Stimulated activated naive B cell treated with anti-CD40 and anti-IgM and Interleukin-4, amounts not matched to agents 10 μg/mL and 1 μg/mL and 100 μg/mL, for 72 hours (primary cell): ENCODE data around the gene SNX24.
A peak's percentile ranks its signal among the peaks of the same experiment; 100 is the strongest.
"Not testable (repeated sequence)": the region's sequence is repeated elsewhere in the genome, so short reads cannot be mapped to it uniquely, and the experiment has no call there.

Experiments
- ATAC-seq, 2 donors: fragments of 150-1000 bp; cut with Tn5 transposase; replicated peaks; 2 replicates each; pipeline ENCODE4 v1.10.0; 2021; ENCODE audit warnings: moderate library complexity in 1 of 2
- DNase-seq: peaks from one replicate; pipeline ENCODE4 v3.0.0; 2021
- H3K27ac Mint-ChIP-seq: one replicate; pipeline ENCODE4 v1.8.0; 2022; ENCODE audit warnings: mild to moderate bottlenecking, mixed read lengths
- H3K27me3 Mint-ChIP-seq, 2 donors: one replicate each; pipeline ENCODE4 v1.8.0; 2022; ENCODE audit warnings: mixed read lengths in 2 of 2
- H3K36me3 Mint-ChIP-seq, 2 donors: one replicate each; pipeline ENCODE4 v1.8.0; 2022; ENCODE audit warnings: mixed read lengths in 2 of 2, mild to moderate bottlenecking in 1 of 2
- H3K4me1 Mint-ChIP-seq, 2 donors: one replicate each; pipeline ENCODE4 v1.8.0; 2022; ENCODE audit warnings: mixed read lengths in 2 of 2, mild to moderate bottlenecking in 1 of 2
- H3K4me3 Mint-ChIP-seq, 2 donors: one replicate each; pipeline ENCODE4 v1.8.0; 2022; ENCODE audit warnings: mild to moderate bottlenecking in 2 of 2, mixed read lengths in 2 of 2, moderate library complexity in 1 of 2
- H3K9me3 Mint-ChIP-seq, 2 donors: one replicate each; pipeline ENCODE4 v1.8.0; 2022; ENCODE audit warnings: mixed read lengths in 2 of 2, mild to moderate bottlenecking in 1 of 2

The SNX24 gene

DNA sequence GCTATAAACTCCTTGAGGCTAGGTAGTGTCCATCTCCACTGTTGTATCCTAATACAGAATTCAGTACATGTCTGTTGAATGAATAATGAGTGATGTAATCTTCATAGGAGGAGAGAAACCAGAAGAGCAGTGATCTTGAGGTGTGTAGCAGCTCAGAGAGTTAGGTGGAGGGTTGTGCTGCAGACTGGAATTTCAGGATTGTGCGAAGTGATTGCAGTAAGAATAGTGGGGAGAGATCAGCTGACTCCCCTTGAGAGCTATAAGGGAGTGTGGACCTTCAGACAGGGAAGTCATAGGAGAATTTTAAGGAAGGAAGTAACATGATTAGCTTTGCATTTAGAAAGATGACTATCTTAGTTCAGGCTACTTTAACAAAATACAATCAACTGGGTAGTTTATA lies 4.4 kb downstream of the SNX24 start:
- no peak for ATAC-seq
- H3K4me1 Mint-ChIP-seq, result peaks cover 7 to 19% of the 10 kb centered on the region in 2 donors
- no peak overlapping the region for H3K27ac Mint-ChIP-seq
- H3K36me3 Mint-ChIP-seq, result peaks cover 0 to 3% of the 10 kb centered on the region in 2 donors
- no peak overlapping the region for H3K4me3 Mint-ChIP-seq
- H3K27me3 Mint-ChIP-seq, result no peaks in the 10 kb centered on the region
- no peaks in the 10 kb centered on the region for H3K9me3 Mint-ChIP-seq
- no peak for DNase-seq

DNA sequence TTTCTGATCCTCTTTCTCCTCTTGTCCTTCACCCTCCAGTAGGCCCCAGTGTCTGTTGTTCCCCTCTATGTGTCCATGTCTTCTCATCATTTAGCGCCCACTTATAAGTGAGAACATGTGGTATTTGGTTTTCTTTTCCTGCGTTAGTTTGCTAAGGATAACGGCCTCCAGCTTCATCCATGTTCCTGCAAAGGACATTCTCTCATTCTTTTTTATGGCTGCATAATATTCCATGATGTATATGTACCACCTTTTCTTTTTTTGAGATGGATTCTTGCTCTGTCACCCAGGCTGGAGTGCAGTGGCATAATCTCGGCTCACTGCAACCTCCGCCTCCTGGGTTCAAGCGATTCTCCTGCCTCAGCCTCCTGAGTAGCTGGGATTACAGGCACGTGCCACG lies 12.1 kb downstream of the SNX24 start:
- not testable (repeated sequence) for H3K9me3 Mint-ChIP-seq, ATAC-seq, H3K27me3 Mint-ChIP-seq, H3K4me1 Mint-ChIP-seq, H3K4me3 Mint-ChIP-seq, H3K27ac Mint-ChIP-seq, DNase-seq
- H3K36me3 Mint-ChIP-seq, result peaks cover 2 to 12% of the 10 kb centered on the region in 2 donors

- no peak for ATAC-seq
- Mint-ChIP-seq H3K4me3 (no peak overlapping the region), H3K27me3 (no peaks in the 10 kb centered on the region), H3K36me3 (peaks cover 2 to 10% of the 10 kb centered on the region in 2 donors), H3K9me3 (peaks cover 0 to 4% of the 10 kb centered on the region in 2 donors), H3K4me1 (no peaks in the 10 kb centered on the region), H3K27ac (no peak overlapping the region)
- DNase-seq, result no peak
Measured at GRCh38 chr5:122858451-122858850, 13.0 kb downstream of the SNX24 start.

DNA sequence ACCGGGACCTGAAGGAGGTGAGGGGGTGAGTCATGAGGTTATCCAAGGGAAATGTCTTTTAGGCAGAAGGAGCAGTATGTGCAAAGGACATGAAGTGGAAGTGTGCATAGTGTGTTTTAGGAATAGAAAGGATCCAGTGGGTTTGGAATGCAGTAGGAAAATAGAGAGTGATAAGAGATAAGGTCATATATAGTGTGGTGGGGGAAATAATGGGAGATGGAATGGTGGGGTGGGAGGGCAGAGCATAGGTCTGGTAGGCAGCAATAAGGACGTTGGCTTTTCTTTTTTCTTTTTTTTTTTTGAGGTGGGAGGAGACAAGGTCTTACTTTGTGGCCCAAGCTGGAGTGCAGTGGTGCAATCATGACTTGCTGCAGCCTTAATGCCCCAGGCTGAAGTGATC lies 17.8 kb downstream of the SNX24 start:
- H3K27ac Mint-ChIP-seq, result no peak overlapping the region
- peaks cover 0 to 2% of the 10 kb centered on the region in 2 donors for H3K9me3 Mint-ChIP-seq
- ATAC-seq (no peak), DNase-seq (no peak)
- H3K4me1 Mint-ChIP-seq, result no peaks in the 10 kb centered on the region
- no peak overlapping the region for H3K4me3 Mint-ChIP-seq
- peaks cover 2 to 9% of the 10 kb centered on the region in 2 donors for H3K36me3 Mint-ChIP-seq
- H3K27me3 Mint-ChIP-seq, result no peaks in the 10 kb centered on the region

- no peak overlapping the region for H3K27ac Mint-ChIP-seq
Measured at GRCh38 chr5:122863721-122864120, 18.3 kb downstream of the SNX24 start.

DNA sequence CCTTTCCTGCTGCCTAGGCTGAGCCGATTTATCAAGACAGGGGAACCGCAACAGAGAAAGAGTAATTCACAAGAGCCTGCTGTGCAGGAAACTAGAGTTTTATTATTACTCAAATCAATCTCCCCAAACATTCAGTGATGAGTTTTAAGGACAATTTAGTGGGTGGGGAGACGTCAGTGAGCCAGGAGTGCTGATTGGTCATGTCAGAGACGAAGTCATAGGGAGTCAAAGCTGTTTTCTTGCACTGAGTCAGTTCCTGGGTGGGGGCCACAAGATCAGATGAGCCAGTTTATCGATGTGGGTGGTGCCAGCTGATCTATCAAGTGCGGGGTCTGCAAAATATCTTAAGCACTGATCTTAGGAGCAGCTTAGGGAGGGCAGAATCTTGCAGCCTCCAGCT lies 19.0 kb downstream of the SNX24 start:
- no peak overlapping the region for H3K4me3 Mint-ChIP-seq
- H3K9me3 Mint-ChIP-seq, result peaks cover 0 to 2% of the 10 kb centered on the region in 2 donors
- DNase-seq (no peak), ATAC-seq (no peak)
- no peaks in the 10 kb centered on the region for H3K27me3 Mint-ChIP-seq
- H3K36me3 Mint-ChIP-seq, result peaks cover 2 to 9% of the 10 kb centered on the region in 2 donors
- no peak overlapping the region for H3K27ac Mint-ChIP-seq
- H3K4me1 Mint-ChIP-seq, result no peaks in the 10 kb centered on the region

More at GRCh38 chr5:122863721-122864120, 18.3 kb downstream of the SNX24 start:
- ATAC-seq (no peak), DNase-seq (no peak)
- no peaks in the 10 kb centered on the region for H3K27me3 Mint-ChIP-seq
- peaks cover 0 to 2% of the 10 kb centered on the region in 2 donors for H3K9me3 Mint-ChIP-seq
- H3K4me1 Mint-ChIP-seq, result no peaks in the 10 kb centered on the region
- peaks cover 2 to 9% of the 10 kb centered on the region in 2 donors for H3K36me3 Mint-ChIP-seq
- H3K4me3 Mint-ChIP-seq, result no peak overlapping the region

DNA sequence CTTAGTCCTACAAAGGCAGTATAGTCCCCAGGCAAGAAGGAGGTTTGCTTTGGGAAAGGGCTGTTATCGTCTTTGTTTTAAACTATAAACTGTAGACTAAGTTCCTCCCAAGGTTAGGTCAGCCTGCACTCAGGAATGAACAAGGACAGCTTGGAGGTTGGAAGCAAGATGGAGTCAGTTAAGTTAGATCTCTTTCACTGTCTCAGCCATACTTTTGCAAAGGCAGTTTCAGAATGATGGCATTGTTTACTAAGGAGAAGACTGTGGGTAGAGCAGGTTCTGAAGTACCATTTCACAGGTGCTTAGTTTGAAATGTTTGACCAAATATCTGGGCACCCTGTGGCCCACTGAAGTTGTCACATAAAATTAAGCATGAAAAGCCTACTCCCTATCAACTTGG lies 19.4 kb downstream of the SNX24 start:
- Mint-ChIP-seq H3K4me3 (no peak overlapping the region), H3K9me3 (peaks cover 0 to 2% of the 10 kb centered on the region in 2 donors), H3K36me3 (peaks cover 2 to 9% of the 10 kb centered on the region in 2 donors), H3K4me1 (no peaks in the 10 kb centered on the region), H3K27me3 (no peaks in the 10 kb centered on the region), H3K27ac (no peak overlapping the region)
- ATAC-seq (no peak), DNase-seq (no peak)

DNA sequence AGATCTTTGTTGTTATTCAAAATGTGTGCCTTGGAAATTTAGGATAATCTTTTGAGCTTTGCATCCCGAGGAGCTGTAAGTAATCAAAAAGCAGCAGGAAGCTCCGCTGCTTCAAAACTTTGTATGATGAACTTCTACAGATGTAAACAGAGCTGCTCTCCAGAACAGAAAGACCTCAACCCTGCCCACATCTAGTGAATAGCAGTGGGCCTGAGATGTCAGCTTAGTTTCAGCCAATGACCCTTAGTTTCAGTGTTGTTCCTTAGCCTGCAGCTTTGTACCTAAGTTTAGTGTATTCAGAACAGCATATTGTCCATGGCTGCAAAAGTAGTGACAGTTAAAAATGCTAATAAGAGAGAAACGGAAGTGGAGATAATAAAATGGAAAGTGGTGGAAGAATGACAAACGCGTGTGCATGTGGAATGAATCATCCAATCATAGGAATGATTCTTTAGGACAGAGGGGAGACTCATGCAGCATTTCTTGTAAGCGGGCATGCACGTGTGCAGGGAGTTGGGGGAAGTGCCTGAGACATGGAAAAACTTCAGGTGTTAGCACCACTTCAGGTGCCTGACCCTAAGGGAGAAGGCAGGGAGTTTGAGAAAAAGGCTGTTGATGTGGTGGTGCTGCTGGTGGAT lies 24.9 kb downstream of the SNX24 start:
- no peaks in the 10 kb centered on the region for H3K9me3 Mint-ChIP-seq
- no peak overlapping the region for H3K27ac Mint-ChIP-seq
- ATAC-seq (no peak), DNase-seq (no peak)
- H3K27me3 Mint-ChIP-seq, result no peaks in the 10 kb centered on the region
- peaks cover 0 to 3% of the 10 kb centered on the region in 2 donors for H3K4me1 Mint-ChIP-seq
- peaks cover 2 to 3% of the 10 kb centered on the region in 2 donors for H3K36me3 Mint-ChIP-seq
- H3K4me3 Mint-ChIP-seq, result no peak overlapping the region

DNA sequence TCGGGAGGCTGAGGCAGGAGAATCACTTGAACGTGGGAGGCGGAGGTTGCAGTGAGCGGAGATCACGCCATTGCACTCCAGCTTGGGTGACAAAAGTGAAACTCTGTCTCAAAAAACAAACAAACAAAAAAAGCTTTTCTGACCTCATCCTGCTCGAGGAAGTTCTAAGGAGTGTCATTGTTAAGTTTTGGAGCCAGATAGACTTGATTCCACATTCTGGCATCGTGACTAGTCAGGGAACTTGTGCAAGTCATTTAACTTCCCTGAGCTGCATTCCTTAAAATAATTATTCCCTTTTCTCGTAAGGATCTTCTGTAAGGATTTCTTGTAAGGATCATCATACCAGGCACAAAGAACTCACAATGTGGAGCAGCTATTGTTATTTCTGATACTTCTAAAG lies 26.2 kb downstream of the SNX24 start:
- H3K4me3 Mint-ChIP-seq, result no peak overlapping the region
- DNase-seq (no peak), ATAC-seq (no peak)

GRCh38 chr5:122874179-122874875 lies 28.9 kb downstream of the SNX24 start:
- DNase-seq (no peak), ATAC-seq (no peak)
- H3K27me3 Mint-ChIP-seq, result no peaks in the 10 kb centered on the region
- no peak overlapping the region for H3K4me3 Mint-ChIP-seq
- no peak overlapping the region for H3K27ac Mint-ChIP-seq
- peaks cover 6 to 7% of the 10 kb centered on the region in 2 donors for H3K36me3 Mint-ChIP-seq
- H3K9me3 Mint-ChIP-seq, result peaks cover 7 to 9% of the 10 kb centered on the region in 2 donors
- peaks cover 19 to 20% of the 10 kb centered on the region in 2 donors for H3K4me1 Mint-ChIP-seq

More for the DNA sequence above, 26.2 kb downstream of the SNX24 start:
- no peaks in the 10 kb centered on the region for H3K9me3 Mint-ChIP-seq
- H3K36me3 Mint-ChIP-seq, result peaks cover 2 to 3% of the 10 kb centered on the region in 2 donors
- H3K27me3 Mint-ChIP-seq, result no peaks in the 10 kb centered on the region
- H3K4me1 Mint-ChIP-seq, result peaks cover 3 to 5% of the 10 kb centered on the region in 2 donors
- no peak overlapping the region for H3K27ac Mint-ChIP-seq

- H3K27me3 Mint-ChIP-seq, result no peaks in the 10 kb centered on the region
- H3K9me3 Mint-ChIP-seq, result peaks cover 7 to 9% of the 10 kb centered on the region in 2 donors
- H3K4me3 Mint-ChIP-seq, result no peak overlapping the region
- ATAC-seq, result peak; percentile 55 to 72
- peaks cover 19 to 20% of the 10 kb centered on the region in 2 donors for H3K4me1 Mint-ChIP-seq
- H3K36me3 Mint-ChIP-seq, result peaks cover 6 to 7% of the 10 kb centered on the region in 2 donors
- DNase-seq, result no peak
- no peak overlapping the region for H3K27ac Mint-ChIP-seq
Measured at GRCh38 chr5:122877518-122877917, 32.1 kb downstream of the SNX24 start.

DNA sequence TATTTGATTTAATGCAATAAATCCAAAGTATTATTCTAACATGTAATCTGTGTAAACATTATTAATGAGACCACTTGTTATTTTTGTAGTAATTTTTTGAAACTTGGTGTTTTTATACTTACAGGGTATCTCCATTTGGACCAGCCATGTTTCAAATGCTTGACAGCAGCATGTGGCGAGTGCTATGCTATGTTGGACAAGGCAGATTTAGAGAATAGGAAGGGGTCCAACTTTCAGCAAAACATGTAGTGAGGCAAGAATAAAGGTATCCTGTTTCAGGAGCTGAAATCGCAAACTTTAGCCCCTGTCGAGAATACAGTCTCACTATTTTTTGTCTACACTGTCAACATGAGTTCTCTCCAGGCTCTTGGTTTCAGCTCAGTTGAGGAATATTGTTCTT lies 33.7 kb downstream of the SNX24 start:
- ATAC-seq (no peak), DNase-seq (no peak)
- no peak overlapping the region for H3K27ac Mint-ChIP-seq
- no peaks in the 10 kb centered on the region for H3K27me3 Mint-ChIP-seq
- H3K9me3 Mint-ChIP-seq, result peaks cover 7 to 9% of the 10 kb centered on the region in 2 donors
- peaks cover 19 to 20% of the 10 kb centered on the region in 2 donors for H3K4me1 Mint-ChIP-seq
- peaks cover 6 to 7% of the 10 kb centered on the region in 2 donors for H3K36me3 Mint-ChIP-seq
- no peak overlapping the region for H3K4me3 Mint-ChIP-seq

DNA sequence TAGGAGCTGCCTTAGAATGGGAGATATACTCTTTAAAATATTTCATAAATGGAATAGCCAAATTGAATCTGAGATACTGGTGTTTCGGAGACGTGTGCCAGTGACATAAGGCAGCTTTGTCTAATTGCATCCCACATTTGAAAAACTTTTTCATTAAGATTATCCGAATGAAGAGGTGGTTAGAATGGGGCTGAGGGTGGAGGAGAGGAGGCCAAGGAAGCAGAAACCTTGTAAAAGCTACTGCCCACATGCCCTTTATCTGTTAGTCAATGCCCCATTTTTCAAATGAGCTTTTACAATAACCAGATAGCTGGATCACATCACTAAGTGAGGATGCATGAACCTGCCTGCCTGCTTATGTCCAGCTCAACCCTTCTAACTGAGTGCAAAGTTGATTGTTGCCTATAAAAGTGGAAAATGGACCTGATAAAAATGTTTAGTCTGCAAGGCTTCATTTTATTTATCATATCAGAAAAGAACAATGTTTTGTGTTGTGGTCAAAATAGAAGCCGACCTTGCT lies 34.8 kb downstream of the SNX24 start:
- H3K4me1 Mint-ChIP-seq, result peaks cover 18 to 19% of the 10 kb centered on the region in 2 donors
- H3K4me3 Mint-ChIP-seq, result no peak overlapping the region

GRCh38 chr5:122880749-122881148 lies 35.3 kb downstream of the SNX24 start:
- no peaks in the 10 kb centered on the region for H3K27me3 Mint-ChIP-seq
- H3K4me3 Mint-ChIP-seq, result no peak overlapping the region
- peaks cover 7 to 9% of the 10 kb centered on the region in 2 donors for H3K9me3 Mint-ChIP-seq
- H3K27ac Mint-ChIP-seq, result no peak overlapping the region
- H3K4me1 Mint-ChIP-seq, result peaks cover 18 to 19% of the 10 kb centered on the region in 2 donors
- DNase-seq (no peak), ATAC-seq (peak; percentile 33 to 43)
- peaks cover 6 to 7% of the 10 kb centered on the region in 2 donors for H3K36me3 Mint-ChIP-seq

More for the DNA sequence above, 34.8 kb downstream of the SNX24 start:
- peaks cover 7 to 9% of the 10 kb centered on the region in 2 donors for H3K9me3 Mint-ChIP-seq
- ATAC-seq (no peak), DNase-seq (no peak)
- H3K27ac Mint-ChIP-seq, result no peak overlapping the region
- no peaks in the 10 kb centered on the region for H3K27me3 Mint-ChIP-seq
- peaks cover 6 to 7% of the 10 kb centered on the region in 2 donors for H3K36me3 Mint-ChIP-seq

DNA sequence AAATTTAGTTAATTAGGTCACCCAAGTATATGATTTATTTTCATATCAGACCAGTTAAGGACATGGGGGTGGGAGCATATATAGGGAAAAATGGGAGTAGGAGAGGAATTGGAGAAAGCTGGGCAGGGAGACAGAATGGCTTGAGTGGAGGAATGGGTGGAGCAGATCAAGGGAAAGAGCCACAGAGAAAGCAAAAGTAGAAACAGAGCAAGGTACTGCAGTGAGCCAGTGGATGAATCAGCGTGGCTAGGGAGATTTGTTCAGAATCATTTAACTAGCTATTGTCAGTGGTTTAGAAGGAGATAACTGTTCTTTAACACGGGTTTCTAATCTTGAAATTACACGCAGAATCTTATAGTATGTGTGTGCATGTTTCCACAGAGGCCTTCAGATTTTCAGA lies 37.4 kb downstream of the SNX24 start:
- H3K4me1 Mint-ChIP-seq, result peaks cover 4 to 5% of the 10 kb centered on the region in 2 donors
- no peak overlapping the region for H3K27ac Mint-ChIP-seq
- ATAC-seq, result peak in 1 of 2 donors; percentile 29
- no peak overlapping the region for H3K4me3 Mint-ChIP-seq
- no peak for DNase-seq
- peaks cover 5 to 6% of the 10 kb centered on the region in 2 donors for H3K36me3 Mint-ChIP-seq
- no peaks in the 10 kb centered on the region for H3K27me3 Mint-ChIP-seq
- peaks cover 9 to 10% of the 10 kb centered on the region in 2 donors for H3K9me3 Mint-ChIP-seq
